ENCODE measurements around the gene TNRC6C. TPM values are rescaled to one million over a fixed set of nuclear protein-coding genes. Genes with fewer than 3 reads are reported as not detected.

TNRC6C gene
- total and polyA plus RNA-seq, 9 of the 15 experiments (the other 6 are each of a cell fraction or from before 2014, with no cell fraction given), result 0.20 to 4.9 (median 2.3) TPM

DNA sequence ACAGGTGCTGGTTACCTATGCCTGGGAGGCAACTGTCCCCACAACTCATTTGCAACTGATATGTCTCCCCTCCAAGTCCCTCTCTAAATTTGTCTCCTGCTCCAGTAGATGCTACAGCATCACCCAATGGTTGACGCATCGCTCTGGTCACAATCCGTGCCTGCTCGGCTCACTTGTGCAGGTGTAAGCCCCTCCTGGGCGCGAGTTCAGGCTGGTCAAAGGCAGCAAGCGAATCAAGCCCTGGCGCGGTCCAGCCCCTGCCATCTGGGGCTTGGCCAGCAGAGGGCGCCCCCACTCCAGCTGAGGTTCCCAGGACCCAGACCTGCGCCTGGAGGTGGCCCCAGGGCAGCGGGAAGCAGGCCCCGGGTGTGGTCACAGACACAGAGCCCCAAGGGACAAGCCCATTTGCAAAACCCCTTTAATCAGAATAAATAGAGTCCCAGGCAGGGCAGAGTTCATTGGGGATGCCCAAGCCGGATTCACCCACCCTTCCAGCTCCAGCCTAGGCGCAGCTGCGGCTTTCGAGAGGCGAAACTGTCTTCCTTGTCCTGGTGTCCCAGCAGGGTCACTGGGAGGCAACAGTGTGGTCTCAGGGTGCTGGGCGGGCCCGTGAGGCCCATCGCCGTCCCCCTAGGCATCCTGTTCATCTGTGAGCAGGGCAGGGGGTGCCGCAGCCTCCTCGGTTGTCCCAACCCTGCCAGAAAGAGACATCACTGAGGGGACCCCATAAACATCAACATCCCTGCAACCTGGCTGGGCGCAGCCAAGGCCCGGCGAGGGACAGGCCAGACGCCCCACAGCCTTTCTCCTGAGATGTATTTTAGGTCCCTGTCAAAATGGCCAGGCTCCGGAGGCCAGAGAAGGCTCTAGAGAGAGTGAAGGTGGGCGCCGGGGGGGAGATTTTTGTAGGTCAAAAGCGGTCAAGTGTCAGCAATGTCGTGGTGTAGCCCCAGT is 154.3 kb downstream of the TNRC6C start (continued):
- TF ChIP-seq, protein P1, sequence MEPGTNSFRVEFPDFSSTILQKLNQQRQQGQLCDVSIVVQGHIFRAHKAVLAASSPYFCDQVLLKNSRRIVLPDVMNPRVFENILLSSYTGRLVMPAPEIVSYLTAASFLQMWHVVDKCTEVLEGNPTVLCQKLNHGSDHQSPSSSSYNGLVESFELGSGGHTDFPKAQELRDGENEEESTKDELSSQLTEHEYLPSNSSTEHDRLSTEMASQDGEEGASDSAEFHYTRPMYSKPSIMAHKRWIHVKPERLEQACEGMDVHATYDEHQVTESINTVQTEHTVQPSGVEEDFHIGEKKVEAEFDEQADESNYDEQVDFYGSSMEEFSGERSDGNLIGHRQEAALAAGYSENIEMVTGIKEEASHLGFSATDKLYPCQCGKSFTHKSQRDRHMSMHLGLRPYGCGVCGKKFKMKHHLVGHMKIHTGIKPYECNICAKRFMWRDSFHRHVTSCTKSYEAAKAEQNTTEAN (CRISPR knock-in tag; IDR thresholded peaks at IDR 0.05), result no peak
- TF ChIP-seq FOXP1 (CRISPR knock-in tag; IDR thresholded peaks at IDR 0.05) (no peak), TEAD1 (CRISPR knock-in tag; IDR thresholded peaks at IDR 0.05) (0 out of 4 replicates have a peak, but pooled peaks of 1 of the 2 experiments have one; percentile 25), PTRF (tag; IDR thresholded peaks at IDR 0.05) (no peak), MAFK (IDR thresholded peaks at IDR 0.05; ENCODE audit: low read length) (no peak), MAZ (CRISPR knock-in tag; conservative IDR thresholded peaks at IDR 0.05 in 1 of 2, IDR thresholded peaks at IDR 0.05 in 1 of 2) (peak; percentile 64 to 73), FUS (optimal IDR thresholded peaks at IDR 0.05; ENCODE audit: low read depth, low read length) (no peak), KDM1A (IDR thresholded peaks at IDR 0.05) (no peak), PHF20 (IDR thresholded peaks at IDR 0.05; ENCODE audit: partially characterized antibody) (no peak), TARDBP (IDR thresholded peaks at IDR 0.05) (no peak), ZNF197 (CRISPR knock-in tag; IDR thresholded peaks at IDR 0.05; ENCODE audit: low read depth) (no peak), KDM4B (IDR thresholded peaks at IDR 0.05; ENCODE audit: borderline replicate concordance in 2 of 2, low read depth in 1 of 2) (no peak), SMARCB1 (IDR thresholded peaks at IDR 0.05; ENCODE audit: insufficient read length, low read depth) (no peak), ZBED1 (IDR thresholded peaks at IDR 0.05) (no peak), ZNF445 (CRISPR knock-in tag; IDR thresholded peaks at IDR 0.05; ENCODE audit: low read depth) (no peak), PML (IDR thresholded peaks at IDR 0.05; ENCODE audit: low read length) (no peak), ATF1 (CRISPR knock-in tag; IDR thresholded peaks at IDR 0.05) (no peak), ATF1 (tag; IDR thresholded peaks at IDR 0.05) (no peak), HNRNPUL1 (IDR thresholded peaks at IDR 0.05; ENCODE audit: low read length) (no peak), NFXL1 (CRISPR knock-in tag; IDR thresholded peaks at IDR 0.05) (no peak)
- TF ChIP-seq, protein P2, sequence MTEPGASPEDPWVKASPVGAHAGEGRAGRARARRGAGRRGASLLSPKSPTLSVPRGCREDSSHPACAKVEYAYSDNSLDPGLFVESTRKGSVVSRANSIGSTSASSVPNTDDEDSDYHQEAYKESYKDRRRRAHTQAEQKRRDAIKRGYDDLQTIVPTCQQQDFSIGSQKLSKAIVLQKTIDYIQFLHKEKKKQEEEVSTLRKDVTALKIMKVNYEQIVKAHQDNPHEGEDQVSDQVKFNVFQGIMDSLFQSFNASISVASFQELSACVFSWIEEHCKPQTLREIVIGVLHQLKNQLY (CRISPR knock-in tag; conservative IDR thresholded peaks at IDR 0.05), result no peak
- TF ChIP-seq, protein P3, sequence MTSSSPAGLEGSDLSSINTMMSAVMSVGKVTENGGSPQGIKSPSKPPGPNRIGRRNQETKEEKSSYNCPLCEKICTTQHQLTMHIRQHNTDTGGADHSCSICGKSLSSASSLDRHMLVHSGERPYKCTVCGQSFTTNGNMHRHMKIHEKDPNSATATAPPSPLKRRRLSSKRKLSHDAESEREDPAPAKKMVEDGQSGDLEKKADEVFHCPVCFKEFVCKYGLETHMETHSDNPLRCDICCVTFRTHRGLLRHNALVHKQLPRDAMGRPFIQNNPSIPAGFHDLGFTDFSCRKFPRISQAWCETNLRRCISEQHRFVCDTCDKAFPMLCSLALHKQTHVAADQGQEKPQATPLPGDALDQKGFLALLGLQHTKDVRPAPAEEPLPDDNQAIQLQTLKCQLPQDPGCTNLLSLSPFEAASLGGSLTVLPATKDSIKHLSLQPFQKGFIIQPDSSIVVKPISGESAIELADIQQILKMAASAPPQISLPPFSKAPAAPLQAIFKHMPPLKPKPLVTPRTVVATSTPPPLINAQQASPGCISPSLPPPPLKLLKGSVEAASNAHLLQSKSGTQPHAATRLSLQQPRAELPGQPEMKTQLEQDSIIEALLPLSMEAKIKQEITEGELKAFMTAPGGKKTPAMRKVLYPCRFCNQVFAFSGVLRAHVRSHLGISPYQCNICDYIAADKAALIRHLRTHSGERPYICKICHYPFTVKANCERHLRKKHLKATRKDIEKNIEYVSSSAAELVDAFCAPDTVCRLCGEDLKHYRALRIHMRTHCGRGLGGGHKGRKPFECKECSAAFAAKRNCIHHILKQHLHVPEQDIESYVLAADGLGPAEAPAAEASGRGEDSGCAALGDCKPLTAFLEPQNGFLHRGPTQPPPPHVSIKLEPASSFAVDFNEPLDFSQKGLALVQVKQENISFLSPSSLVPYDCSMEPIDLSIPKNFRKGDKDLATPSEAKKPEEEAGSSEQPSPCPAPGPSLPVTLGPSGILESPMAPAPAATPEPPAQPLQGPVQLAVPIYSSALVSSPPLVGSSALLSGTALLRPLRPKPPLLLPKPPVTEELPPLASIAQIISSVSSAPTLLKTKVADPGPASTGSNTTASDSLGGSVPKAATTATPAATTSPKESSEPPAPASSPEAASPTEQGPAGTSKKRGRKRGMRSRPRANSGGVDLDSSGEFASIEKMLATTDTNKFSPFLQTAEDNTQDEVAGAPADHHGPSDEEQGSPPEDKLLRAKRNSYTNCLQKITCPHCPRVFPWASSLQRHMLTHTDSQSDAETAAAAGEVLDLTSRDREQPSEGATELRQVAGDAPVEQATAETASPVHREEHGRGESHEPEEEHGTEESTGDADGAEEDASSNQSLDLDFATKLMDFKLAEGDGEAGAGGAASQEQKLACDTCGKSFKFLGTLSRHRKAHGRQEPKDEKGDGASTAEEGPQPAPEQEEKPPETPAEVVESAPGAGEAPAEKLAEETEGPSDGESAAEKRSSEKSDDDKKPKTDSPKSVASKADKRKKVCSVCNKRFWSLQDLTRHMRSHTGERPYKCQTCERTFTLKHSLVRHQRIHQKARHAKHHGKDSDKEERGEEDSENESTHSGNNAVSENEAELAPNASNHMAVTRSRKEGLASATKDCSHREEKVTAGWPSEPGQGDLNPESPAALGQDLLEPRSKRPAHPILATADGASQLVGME (CRISPR knock-in tag; IDR thresholded peaks at IDR 0.05), result 0 out of 2 replicates have a peak, but pooled peaks have one; percentile 29
